Heart left ventricle (tissue), 16 donors: Measurements from ENCODE around the gene PLAC8. TPM values are rescaled to one million over a fixed set of nuclear protein-coding genes. Genes with fewer than 3 reads are reported as not detected.

ENCODE experiments used
- ATAC-seq, 4 donors: fragments of 200-7000 bp; cut with Tn5 transposase; one replicate each; pipeline ENCODE4 v1.9.1; 2020 to 2022; ENCODE audit warnings: moderate library complexity in 4 of 4, mild to moderate bottlenecking in 3 of 4, moderate number of reproducible peaks in 1 of 4
- DNase-seq, 5 donors: peaks; one replicate each; pipeline ENCODE4 v3.0.0-alpha.2; 2020
- H3K27ac ChIP-seq, 12 donors: fragments of 200-600 bp; sonication (generic) in 4 of 12; one replicate each; pipeline versions ENCODE4 v1.5.0 to v1.8.0; 2016 to 2022; ENCODE audit warnings: mild to moderate bottlenecking in 2 of 12
- H3K27me3 ChIP-seq, 9 donors: fragments of 200-600 bp; sonication (generic) in 2 of 9; one replicate each; pipeline versions ENCODE4 v1.5.1 to v1.8.0; 2016 to 2022; ENCODE audit warnings: mild to moderate bottlenecking in 3 of 9
- H3K36me3 ChIP-seq, 9 donors: fragments of 200-600 bp; sonication (generic) in 2 of 9; one replicate each; pipeline versions ENCODE4 v1.5.0 to v1.8.0; 2018 to 2022; ENCODE audit warnings: mild to moderate bottlenecking in 2 of 9
- H3K4me1 ChIP-seq, 12 donors: fragments of 200-600 bp; sonication (generic) in 4 of 12; one replicate each; pipeline versions ENCODE4 v1.5.0 to v1.8.0; 2016 to 2022; ENCODE audit warnings: mild to moderate bottlenecking in 3 of 12
- H3K4me3 ChIP-seq, 12 donors: fragments of 200-600 bp; sonication (generic) in 4 of 12; one replicate each; pipeline versions ENCODE4 v1.5.0 to v1.8.0; 2017 to 2022; ENCODE audit warnings: mild to moderate bottlenecking in 9 of 12, moderate library complexity in 4 of 12
- H3K9me3 ChIP-seq, 12 donors: fragments of 200-600 bp; sonication (generic) in 4 of 12; one replicate each; pipeline versions ENCODE4 v1.5.0 to v1.8.0; 2016 to 2022; ENCODE audit warnings: mild to moderate bottlenecking in 1 of 12
- CTCF ChIP-seq, 12 donors: fragments of 200-600 bp; sonication (generic) in 4 of 12; IDR thresholded peaks; one replicate each; pipeline versions ENCODE4 v1.5.0 to v1.8.0; 2018 to 2022; ENCODE audit warnings: antibody characterized with exemption in 12 of 12, mild to moderate bottlenecking in 5 of 12
- POLR2A ChIP-seq, 2 donors: fragments of 450-650 bp; IDR thresholded peaks; one replicate each; pipeline ENCODE4 v1.6.1; 2017; ENCODE audit warnings: antibody characterized with exemption in 2 of 2, mild to moderate bottlenecking in 2 of 2, moderate library complexity in 2 of 2
- WGBS, 4 donors: extraction: QIAGEN DNeasy Blood & Tissue Kit in 2 of 4; methylation state at CpG; one replicate each; pipeline versions ENCODE4 v1.1.5 to v1.1.7; 2013 to 2018; 5-methylcytosine and 5-hydroxymethylcytosine counted together
- intact Hi-C, 10 donors: fragments of 100-400 bp; cut with DNase I; formaldehyde crosslinking; loops; one replicate each; pipeline versions ENCODE4 v1.11.1 to v1.14.2; 2022
- polyA plus RNA-seq, 2 donors: library from polyadenylated mRNA; stranded (reverse); fragments of 200-250 nt; gene quantifications; one replicate each; pipeline ENCODE4 v1.2.3, GENCODE V29; 2013
- total RNA-seq, 9 donors: library from RNA; depleted of rRNA in 2 of 9; stranded (reverse); fragments of >200 nt in 2 of 9; fragmentation: NEBNext Ultra II Directional in 3 of 9; extraction: Animal tissue kit (Norgen Biotek cat#: 25700) in 3 of 9; gene quantifications; one replicate each; pipeline versions ENCODE4 v1.1.0 to v1.2.4, GENCODE V29; 2016 to 2023
- donor health status: ischemic (EF 13 %, LVEDD 7.1; RV severe dilation, severe dysfunction).
- donor health status: healthy with polysubstance abuse.
- donor health status: DM: no; HTN: yes; CAD: no.
- donor health status: DM: no; HTN: no; CAD: no.
- donor health status: ischemic (EF 25% LVEDD 6.9; RV normal size, moderate dysfunction).
- donor health status: ischemic (EF 25% LVEDD 5.7; RV mildly dilated, moderate dysfunction).
- donor health status: healthy.
- donor health status: DM: yes; HTN: yes; CAD: no.
- donor health status: ischemic (EF 35%, LVEDD 5.7; RV mildly dilated, moderate dysfunction).
- donor health status: nonischemic (EF 11% LVEDD 7.7; RV severe dilation, severe dysfunction).
- donor health status: DM: yes; HTN: yes; CAD: no.
- donor health status: PGD.
- donor health status: ischemic (EF 29% LVEDD 5.4; RV normal size, mild dysfunction).
- donor health status: nonischemic (EF 23%, LVEDD 6.1; RV moderate dilation, normal function).

The PLAC8 gene
- total and polyA plus RNA-seq, 11 donors = 0.31 to 11.3 (median 0.79) TPM; not detected in 2

- Histone ChIP-seq H3K27me3 (no peaks in the 10 kb centered on the region), H3K9me3 (peaks cover 0 to 8% (median 0%) of the 10 kb centered on the region in 12 donors), H3K4me1 (no peaks in the 10 kb centered on the region), H3K27ac (no peak overlapping the region), H3K36me3 (no peaks in the 10 kb centered on the region), H3K4me3 (no peak overlapping the region)
- TF ChIP-seq CTCF (IDR thresholded peaks at IDR 0.05) (no peak), POLR2A (IDR thresholded peaks at IDR 0.05) (no peak)
- intact Hi-C loops = no loop called here
- ATAC-seq = no peak
- 75 to 84% (median 79%) methylated on average over 3 of the region's 3 CpGs for WGBS, 4 donors
- DNase-seq = no peak
These were observed 25.1 kb upstream of the PLAC8 start for GRCh38 chr4:83139514-83140156.

- 63 to 70% (median 67%) methylated on average over 4 of the region's 4 CpGs for WGBS, 4 donors
- H3K27ac ChIP-seq = no peak overlapping the region
- peaks cover 0 to 8% (median 0%) of the 10 kb centered on the region in 12 donors for H3K9me3 ChIP-seq
- DNase-seq = no peak
- no peak for TF ChIP-seq CTCF (IDR thresholded peaks at IDR 0.05)
- no peak for TF ChIP-seq POLR2A (IDR thresholded peaks at IDR 0.05)
- intact Hi-C loops = no loop called here
- no peak for ATAC-seq
- no peak overlapping the region for H3K4me3 ChIP-seq
- H3K4me1 ChIP-seq = no peaks in the 10 kb centered on the region
- no peaks in the 10 kb centered on the region for H3K36me3 ChIP-seq
- no peaks in the 10 kb centered on the region for H3K27me3 ChIP-seq
These were observed 24.4 kb upstream of the PLAC8 start for GRCh38 chr4:83138946-83139345.

GRCh38 chr4:83132065-83132464 lies 17.5 kb upstream of the PLAC8 start:
- H3K27ac ChIP-seq = no peak overlapping the region
- DNase-seq (no peak), ATAC-seq (no peak)
- no peak overlapping the region for H3K4me3 ChIP-seq
- no peaks in the 10 kb centered on the region for H3K36me3 ChIP-seq
- no peaks in the 10 kb centered on the region for H3K27me3 ChIP-seq
- H3K4me1 ChIP-seq = peaks cover 0 to 7% (median 0%) of the 10 kb centered on the region in 12 donors
- H3K9me3 ChIP-seq = peaks cover 0 to 6% (median 0%) of the 10 kb centered on the region in 12 donors
- 70 to 84% (median 75%) methylated on average over 1 of the region's 1 CpG for WGBS, 4 donors
- no peak for TF ChIP-seq CTCF (IDR thresholded peaks at IDR 0.05)
- TF ChIP-seq POLR2A (IDR thresholded peaks at IDR 0.05) = no peak
- intact Hi-C loops = no loop called here

- no peak for DNase-seq
These were observed 14.7 kb upstream of the PLAC8 start for GRCh38 chr4:83129264-83129663.

More at GRCh38 chr4:83129264-83129663, 14.7 kb upstream of the PLAC8 start:
- no peaks in the 10 kb centered on the region for H3K27me3 ChIP-seq
- ATAC-seq = no peak
- intact Hi-C loops = no loop called here
- H3K9me3 ChIP-seq = peaks cover 0 to 9% (median 0%) of the 10 kb centered on the region in 12 donors
- TF ChIP-seq CTCF (IDR thresholded peaks at IDR 0.05) (no peak), POLR2A (IDR thresholded peaks at IDR 0.05) (no peak)
- no peak overlapping the region for H3K4me3 ChIP-seq
- no peaks in the 10 kb centered on the region for H3K36me3 ChIP-seq
- H3K4me1 ChIP-seq = peaks cover 0 to 23% (median 0%) of the 10 kb centered on the region in 12 donors
- H3K27ac ChIP-seq = no peak overlapping the region
- 53 to 75% (median 71%) methylated on average over 2 of the region's 2 CpGs for WGBS, 4 donors
